HG03175 (cell line): ENCODE data around the gene CRTC1.

Experiments
- ATAC-seq: cut with Tn5 transposase; IDR thresholded peaks from one replicate; pipeline ENCODE4 v1.9.1; 2021; ENCODE audit warnings: mild to moderate bottlenecking, moderate library complexity; ENCODE audit not compliant: unreplicated experiment

Gene CRTC1

DNA sequence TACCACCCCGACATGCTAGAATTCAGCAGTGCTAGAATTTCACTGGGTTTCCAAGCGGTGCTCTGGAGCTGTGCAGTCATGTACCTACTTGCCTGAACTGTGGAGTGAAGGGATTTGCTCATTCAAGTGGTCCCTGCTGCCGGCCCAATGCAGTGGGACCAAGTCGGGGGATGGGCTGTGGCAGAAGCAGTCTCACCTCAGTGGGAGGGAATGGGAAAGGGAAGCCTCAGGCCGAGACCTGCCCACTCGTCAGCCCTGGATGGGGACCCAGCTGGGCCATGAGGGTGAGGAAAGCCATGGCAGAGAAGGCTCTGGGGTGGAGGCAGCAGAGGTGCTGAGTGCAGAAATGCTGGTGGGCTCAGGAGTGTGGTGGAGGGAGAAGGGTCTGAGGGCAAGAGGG lies 31.7 kb upstream of the CRTC1 start:
- ATAC-seq: no peak

DNA sequence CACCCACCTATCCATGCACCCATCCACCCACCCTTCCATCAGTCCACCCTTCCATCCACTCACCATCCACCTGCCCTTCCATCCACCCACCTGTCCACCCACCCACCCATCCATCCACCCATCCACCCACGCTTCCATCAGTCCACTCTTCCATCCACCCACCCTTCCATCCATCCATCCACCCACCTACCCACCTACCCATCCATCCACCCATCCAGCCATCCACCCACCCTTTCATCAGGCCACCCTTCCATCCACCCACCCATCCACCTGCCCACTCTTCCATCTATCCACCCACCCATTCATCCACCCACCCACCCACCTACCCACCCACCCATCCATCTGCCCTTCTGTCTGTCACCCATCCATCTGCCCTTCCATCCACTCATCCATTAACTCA lies 29.6 kb upstream of the CRTC1 start:
- ATAC-seq: no peak

- ATAC-seq: no peak
Measured at GRCh38 chr19:18654469-18654868, 29.0 kb upstream of the CRTC1 start.

DNA sequence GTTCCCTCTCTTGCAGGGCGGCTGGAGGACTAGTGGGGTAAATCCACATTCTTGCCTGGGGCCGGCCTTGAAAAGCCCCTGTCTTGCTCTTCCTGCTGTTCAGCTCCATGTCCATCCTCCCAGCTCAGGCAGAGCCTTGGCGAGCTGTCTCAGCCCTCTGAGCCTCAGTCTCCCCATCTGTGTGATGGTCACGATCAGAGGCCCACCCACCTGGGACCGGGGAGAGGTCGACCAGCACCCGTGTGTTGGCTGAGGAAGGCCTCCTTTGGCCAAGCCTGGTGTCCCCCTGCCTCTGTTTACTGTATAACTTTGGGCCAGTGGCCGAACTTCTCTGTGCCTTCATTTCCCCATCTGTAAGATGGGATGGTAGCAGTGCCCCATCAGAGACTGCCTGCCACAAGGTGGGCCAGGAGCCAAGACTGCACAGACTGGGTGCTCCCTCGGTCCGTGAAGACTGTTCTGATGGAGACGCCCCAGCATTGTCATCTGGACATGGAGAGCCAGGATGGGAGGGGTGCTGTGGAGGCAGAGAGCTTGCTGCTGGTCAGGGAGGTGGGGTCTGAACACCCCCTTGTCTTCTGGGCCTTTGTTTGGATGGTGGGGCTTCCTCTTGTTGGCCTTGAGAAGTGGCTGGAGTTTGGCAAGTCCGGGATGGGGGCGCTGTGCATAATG lies 28.2 kb upstream of the CRTC1 start:
- no peak for ATAC-seq

DNA sequence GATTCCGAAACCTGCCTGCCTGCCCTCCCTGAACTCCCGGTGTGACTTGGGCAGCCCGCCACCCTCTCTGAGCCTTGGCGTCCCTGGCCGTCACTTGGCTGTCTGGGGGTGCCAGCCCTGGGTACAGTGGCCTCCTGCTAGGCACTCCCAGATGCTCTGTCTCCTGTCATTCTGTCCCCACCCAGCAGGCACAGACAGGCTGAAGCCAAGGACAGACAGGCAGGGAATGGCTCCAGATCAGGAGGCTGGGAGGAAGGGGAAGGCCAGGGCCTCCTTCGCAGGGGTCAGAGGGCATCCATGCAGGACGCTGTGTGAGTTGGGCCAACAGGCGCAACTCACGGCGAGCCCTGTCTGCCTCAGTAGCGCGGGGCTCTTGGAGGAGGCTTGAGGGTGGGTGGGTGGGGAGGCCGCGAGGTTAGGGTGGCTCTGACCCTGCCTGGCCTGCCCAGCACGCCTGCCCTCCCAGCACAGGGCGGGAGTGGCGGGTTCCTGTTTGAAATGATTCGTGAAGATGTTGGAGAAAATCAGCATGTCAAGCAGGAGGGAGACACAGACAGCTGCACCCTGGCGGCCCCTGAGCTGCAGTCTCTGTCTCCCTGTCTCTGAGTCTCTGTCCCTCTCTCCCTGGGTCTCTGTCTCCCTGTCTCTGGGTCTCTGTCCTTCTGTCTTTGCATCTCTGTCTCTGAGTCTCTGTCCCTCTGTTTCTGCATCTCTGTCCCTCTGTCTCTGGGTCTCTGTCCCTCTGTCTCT lies 27.0 kb upstream of the CRTC1 start:
- ATAC-seq: no peak

- no peak for ATAC-seq
Measured at GRCh38 chr19:18657590-18658365, 25.7 kb upstream of the CRTC1 start.

GRCh38 chr19:18658366-18658855 lies 25.1 kb upstream of the CRTC1 start:
- no peak for ATAC-seq

DNA sequence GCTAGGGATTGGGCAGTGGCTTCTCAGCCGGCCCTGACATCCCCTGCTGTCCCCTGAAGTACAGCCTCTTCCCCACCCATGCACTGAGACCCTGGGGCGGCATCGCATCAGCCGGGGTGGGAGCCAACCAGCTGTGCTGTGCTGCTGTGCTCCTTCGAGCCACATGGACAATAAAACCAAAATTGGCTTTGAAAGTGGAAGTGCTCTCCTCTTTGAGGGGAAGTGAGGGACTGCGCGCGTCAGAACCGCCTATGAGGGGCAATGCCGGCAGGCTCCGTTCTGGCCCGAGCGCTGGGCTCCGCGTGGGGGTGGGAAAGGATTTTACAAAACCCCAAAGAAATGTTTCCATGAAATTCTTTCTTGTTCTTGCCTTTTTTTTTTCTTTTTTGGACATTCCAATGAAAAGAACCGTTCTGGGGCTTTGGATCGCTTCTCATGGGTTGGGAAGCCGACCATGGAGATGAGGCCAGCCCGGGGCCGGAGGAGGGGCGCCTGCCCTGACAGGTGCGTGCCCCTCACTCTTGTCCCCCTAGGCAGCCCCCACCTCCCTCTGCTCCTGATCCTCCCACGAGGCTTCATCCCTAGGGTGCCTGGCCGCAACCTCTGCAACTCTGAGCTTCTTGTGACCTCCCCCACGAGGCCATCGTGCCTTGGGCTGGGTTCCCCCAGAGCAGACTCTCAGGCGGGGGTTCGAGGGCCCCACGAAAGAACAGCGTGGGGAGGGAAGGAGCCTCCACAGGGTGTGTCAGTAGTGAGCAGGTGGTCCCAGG lies 24.0 kb upstream of the CRTC1 start:
- ATAC-seq: no peak

- no peak for ATAC-seq
Measured at GRCh38 chr19:18660051-18660910, 23.2 kb upstream of the CRTC1 start.

GRCh38 chr19:18660939-18661670 lies 22.4 kb upstream of the CRTC1 start:
- ATAC-seq: no peak

GRCh38 chr19:18662972-18663732 lies 20.3 kb upstream of the CRTC1 start:
- ATAC-seq: no peak

- ATAC-seq: no peak
Measured at GRCh38 chr19:18663940-18664530, 19.4 kb upstream of the CRTC1 start.

GRCh38 chr19:18665771-18666202 lies 17.7 kb upstream of the CRTC1 start:
- no peak for ATAC-seq

GRCh38 chr19:18666317-18666716 lies 17.2 kb upstream of the CRTC1 start:
- no peak for ATAC-seq

DNA sequence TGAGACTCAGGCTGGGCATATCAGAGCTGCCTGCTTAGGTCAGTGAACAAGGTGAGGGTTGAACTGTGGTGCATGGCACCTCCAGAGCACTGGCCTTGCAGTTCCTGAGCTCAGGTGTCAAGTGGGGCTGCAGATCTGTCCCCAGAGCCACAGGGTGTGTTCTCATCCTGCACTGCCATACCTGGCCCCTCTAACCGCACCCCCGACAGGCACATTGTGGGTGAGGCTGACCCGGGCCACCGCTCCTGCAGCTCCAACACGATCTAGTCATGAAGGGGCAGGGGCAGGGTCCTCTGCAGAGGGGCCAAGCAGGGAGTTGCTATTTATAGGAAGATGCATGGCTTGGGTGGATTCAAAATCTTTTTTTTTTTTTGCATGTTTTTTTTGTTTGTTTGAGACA lies 16.7 kb upstream of the CRTC1 start:
- ATAC-seq: no peak

DNA sequence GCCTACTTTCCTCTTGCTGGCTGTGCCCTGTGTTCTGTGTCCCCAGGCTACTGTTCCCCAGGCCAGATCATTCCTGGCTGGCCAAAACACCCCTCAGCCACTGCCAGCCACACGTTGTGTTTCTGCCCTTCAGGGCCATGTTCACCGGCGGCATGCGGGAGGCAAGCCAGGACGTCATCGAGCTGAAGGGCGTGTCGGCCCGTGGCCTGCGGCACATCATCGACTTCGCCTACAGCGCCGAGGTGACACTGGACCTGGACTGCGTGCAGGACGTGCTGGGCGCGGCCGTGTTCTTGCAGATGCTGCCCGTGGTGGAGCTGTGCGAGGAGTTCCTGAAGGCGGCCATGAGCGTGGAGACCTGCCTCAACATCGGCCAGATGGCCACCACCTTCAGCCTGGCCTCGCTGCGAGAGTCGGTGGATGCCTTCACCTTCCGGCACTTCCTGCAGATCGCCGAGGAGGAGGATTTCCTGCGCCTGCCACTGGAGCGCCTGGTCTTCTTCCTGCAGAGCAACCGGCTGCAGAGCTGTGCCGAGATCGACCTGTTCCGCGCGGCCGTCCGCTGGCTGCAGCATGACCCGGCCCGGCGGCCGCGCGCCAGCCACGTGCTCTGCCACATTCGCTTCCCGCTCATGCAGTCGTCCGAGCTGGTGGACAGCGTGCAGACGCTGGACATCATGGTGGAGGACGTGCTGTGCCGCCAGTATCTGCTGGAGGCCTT lies 15.8 kb upstream of the CRTC1 start:
- no peak for ATAC-seq

DNA sequence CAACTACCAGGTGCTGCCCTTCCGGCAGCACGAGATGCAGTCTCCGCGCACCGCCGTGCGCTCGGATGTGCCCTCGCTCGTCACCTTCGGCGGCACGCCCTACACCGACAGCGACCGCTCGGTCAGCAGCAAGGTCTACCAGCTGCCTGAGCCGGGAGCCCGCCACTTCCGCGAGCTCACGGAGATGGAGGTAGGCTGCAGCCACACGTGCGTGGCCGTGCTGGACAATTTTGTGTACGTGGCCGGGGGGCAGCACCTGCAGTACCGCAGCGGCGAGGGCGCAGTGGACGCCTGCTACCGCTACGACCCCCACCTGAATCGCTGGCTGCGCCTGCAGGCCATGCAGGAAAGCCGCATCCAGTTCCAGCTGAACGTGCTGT lies 15.2 kb upstream of the CRTC1 start:
- no peak for ATAC-seq
